Measurements from ENCODE around the gene VASH2. TPM values are rescaled to one million over a fixed set of nuclear protein-coding genes. Genes with fewer than 3 reads are reported as not detected.

VASH2 gene
- total and polyA plus RNA-seq, 2 of the 8 experiments (the other 6 are each of a cell fraction or from before 2014, with no cell fraction given) = 44.0 to 187 TPM

GRCh38 chr1:212955098-212955497 is 4.8 kb downstream of the VASH2 start (continued):
- no peak for TF ChIP-seq SRF (IDR thresholded peaks at IDR 0.05; ENCODE audit: low read depth, low read length)
- no peak for TF ChIP-seq BCL11A (IDR thresholded peaks at IDR 0.05; ENCODE audit: low read depth in 2 of 2, low read length in 2 of 2)
- TF ChIP-seq SP1 (IDR thresholded peaks at IDR 0.05; ENCODE audit: low read depth, low read length) = no peak
- no peak for TF ChIP-seq HDAC6 (IDR thresholded peaks at IDR 0.05; ENCODE audit: low read depth, low read length)
